Naive thymus-derived CD4-positive, alpha-beta T cell (primary cell): ENCODE data around the gene IRF3. TPM values are rescaled to one million over a fixed set of nuclear protein-coding genes. Genes with fewer than 3 reads are reported as not detected.

ENCODE experiments used
- ATAC-seq: fragments of 150-1000 bp; cut with Tn5 transposase; 2 replicates; pipeline ENCODE4 v1.10.0; 2021; ENCODE audit warnings: mild to moderate bottlenecking, moderate library complexity
- CTCF ChIA-PET: fragments of 350-600 bp; sonication (Branson Sonifier 250); formaldehyde crosslinking; loops from one replicate; lab custom pipeline; 2021; ENCODE audit warnings: antibody characterized with exemption; lab: Charles Lee
- POLR2A ChIA-PET: fragments of 350-600 bp; sonication (Branson Sonifier 250); formaldehyde crosslinking; loops from one replicate; lab custom pipeline; 2021; ENCODE audit warnings: antibody characterized with exemption, inconsistent platforms; lab: Charles Lee
- DNase-seq, 9 donors: peaks; one replicate each; pipeline versions ENCODE4 v3.0.0 to v3.0.0-alpha.2; 2020 to 2022; ENCODE audit warnings: mixed read lengths in 1 of 9
- H3K27ac ChIP-seq: one replicate; pipeline ENCODE4 v1.7.0; 2013; ENCODE audit warnings: mild to moderate bottlenecking, low read depth, low read length, moderate library complexity
- H3K27me3 ChIP-seq, 2 donors: one replicate each; pipeline ENCODE4 v1.7.0; 2013; ENCODE audit warnings: low read length in 2 of 2, mild to moderate bottlenecking in 2 of 2, moderate library complexity in 2 of 2; ENCODE audit not compliant: control insufficient read depth in 2 of 2, insufficient read depth in 2 of 2
- H3K36me3 ChIP-seq, 3 experiments: 1 replicate in 2 of 3; 2 replicates in 1 of 3; pipeline ENCODE4 v1.7.0; 2013; ENCODE audit warnings: low read length in 3 of 3, mild to moderate bottlenecking in 3 of 3, moderate library complexity in 1 of 3; ENCODE audit not compliant: insufficient read depth in 3 of 3, control insufficient read depth in 2 of 3
- H3K4me1 ChIP-seq, 2 donors: one replicate each; pipeline ENCODE4 v1.7.0; 2013; ENCODE audit warnings: low read length in 2 of 2, mild to moderate bottlenecking in 2 of 2, moderate library complexity in 1 of 2; ENCODE audit not compliant: control insufficient read depth in 2 of 2, insufficient read depth in 2 of 2
- H3K4me3 ChIP-seq: 2 replicates; pipeline ENCODE4 v1.7.0; 2013; ENCODE audit warnings: mild to moderate bottlenecking, low read length
- H3K9me3 ChIP-seq, 3 experiments: 1 replicate in 2 of 3; 2 replicates in 1 of 3; pipeline ENCODE4 v1.7.0; 2013; ENCODE audit warnings: low read length in 3 of 3; ENCODE audit not compliant: control insufficient read depth in 2 of 3
- H3K27ac Mint-ChIP-seq, 9 donors: one replicate each; pipeline ENCODE4 v1.8.0; 2020 to 2022; ENCODE audit warnings: mixed read lengths in 9 of 9, mild to moderate bottlenecking in 8 of 9, moderate library complexity in 5 of 9, inconsistent platforms in 2 of 9
- H3K27me3 Mint-ChIP-seq, 5 donors: one replicate each; pipeline ENCODE4 v1.8.0; 2021 to 2022; ENCODE audit warnings: mixed read lengths in 5 of 5, mild to moderate bottlenecking in 1 of 5
- H3K36me3 Mint-ChIP-seq, 5 donors: one replicate each; pipeline ENCODE4 v1.8.0; 2020 to 2022; ENCODE audit warnings: mixed read lengths in 5 of 5, mild to moderate bottlenecking in 3 of 5, inconsistent platforms in 1 of 5
- H3K4me1 Mint-ChIP-seq, 7 donors: one replicate each; pipeline ENCODE4 v1.8.0; 2020 to 2022; ENCODE audit warnings: mixed read lengths in 7 of 7, mild to moderate bottlenecking in 3 of 7, inconsistent platforms in 1 of 7
- H3K4me3 Mint-ChIP-seq, 10 donors: one replicate each; pipeline ENCODE4 v1.8.0; 2020 to 2022; ENCODE audit warnings: mild to moderate bottlenecking in 10 of 10, mixed read lengths in 10 of 10, moderate library complexity in 6 of 10, inconsistent platforms in 2 of 10
- H3K9me3 Mint-ChIP-seq, 11 donors: one replicate each; pipeline ENCODE4 v1.8.0; 2020 to 2022; ENCODE audit warnings: mixed read lengths in 11 of 11, mild to moderate bottlenecking in 4 of 11, inconsistent platforms in 1 of 11, moderate library complexity in 1 of 11
- intact Hi-C, 2 donors: fragments of 100-400 bp; cut with micrococcal nuclease; formaldehyde crosslinking; loops; one replicate each; pipeline ENCODE4 v1.15.1; 2023
- polyA plus RNA-seq, 2 donors: library from polyadenylated mRNA; unstranded; fragments of 300-500 nt; fragmentation: Illumina TruSeq; gene quantifications; one replicate each; pipeline ENCODE4 v1.2.3, GENCODE V29; 2021
- total RNA-seq, 6 experiments: library from RNA in 5 of 6; stranded (reverse) in 5 of 6; gene quantifications; 1 replicate in 5 of 6; 2 replicates in 1 of 6; pipeline ENCODE4 v1.2.3 and lab custom pipeline; 2021 to 2026

The IRF3 gene
- total and polyA plus RNA-seq, 7 experiments from 2014 or later: 55.5 to 346 (median 178) TPM

GRCh38 chr19:49662011-49662410 lies 3.6 kb downstream of the IRF3 start:
- Histone ChIP-seq H3K27ac (peak overlapping the region; percentile 80), H3K27me3 (no peaks in the 10 kb centered on the region), H3K9me3 (no peaks in the 10 kb centered on the region), H3K4me1 (peaks cover 23% of the 10 kb centered on the region in 2 donors), H3K36me3 (peaks cover 0 to 72% (median 28%) of the 10 kb centered on the region in 3 experiments), H3K4me3 (no peak overlapping the region)
- intact Hi-C loops: no loop called here
- peaks cover 0 to 2% (median 0%) of the 10 kb centered on the region in 5 donors for H3K27me3 Mint-ChIP-seq
- H3K27ac Mint-ChIP-seq: peak overlapping the region in 3 of 9 donors; percentile 47 to 96 (median 48)
- no peak for DNase-seq
- peaks cover 0 to 4% (median 0%) of the 10 kb centered on the region in 11 donors for H3K9me3 Mint-ChIP-seq
- peak overlapping the region in 3 of 10 donors; percentile 2 to 55 (median 38) for H3K4me3 Mint-ChIP-seq
- CTCF ChIA-PET: no interaction called here
- H3K4me1 Mint-ChIP-seq: peaks cover 19 to 52% (median 40%) of the 10 kb centered on the region in 7 donors
- peaks cover 0 to 16% (median 4%) of the 10 kb centered on the region in 5 donors for H3K36me3 Mint-ChIP-seq
- no peak for ATAC-seq
- POLR2A ChIA-PET: interaction anchor here (1.0 to 14.1 kb wide), 3 partner anchors 14 to 163 kb away, joined by 5 to 187 read pairs (median 91); partner anchors contain the start of genes PRMT1, RRAS and SCAF1

- CTCF ChIA-PET: interaction anchor here (0.6 to 0.7 kb wide), 2 partner anchors 22 to 216 kb away, joined by 3 read pairs; no protein-coding TSS in a partner anchor
- Histone ChIP-seq H3K4me3 (no peak overlapping the region), H3K36me3 (peaks cover 0 to 87% (median 28%) of the 10 kb centered on the region in 3 experiments), H3K9me3 (no peaks in the 10 kb centered on the region), H3K27me3 (no peaks in the 10 kb centered on the region), H3K4me1 (peaks cover 16 to 20% of the 10 kb centered on the region in 2 donors), H3K27ac (peak overlapping the region; percentile 24)
- ATAC-seq (no peak), DNase-seq (no peak)
- H3K27ac Mint-ChIP-seq: peak overlapping the region in 5 of 9 donors; percentile 4 to 70 (median 59)
- POLR2A ChIA-PET: interaction anchor here (0.6 to 14.1 kb wide), 3 partner anchors 16 to 1247 kb away, joined by 4 to 187 read pairs (median 91); partner anchors contain the start of genes PRMT1, RRAS and SCAF1
- H3K36me3 Mint-ChIP-seq: peaks cover 0 to 16% (median 9%) of the 10 kb centered on the region in 5 donors
- H3K4me1 Mint-ChIP-seq: peaks cover 6 to 37% (median 26%) of the 10 kb centered on the region in 7 donors
- H3K27me3 Mint-ChIP-seq: no peaks in the 10 kb centered on the region
- H3K4me3 Mint-ChIP-seq: no peak overlapping the region
- peaks cover 0 to 4% (median 0%) of the 10 kb centered on the region in 11 donors for H3K9me3 Mint-ChIP-seq
- intact Hi-C loops: no loop called here
Measured at GRCh38 chr19:49660338-49660961, 5.2 kb downstream of the IRF3 start.

- H3K36me3 Mint-ChIP-seq: peaks cover 0 to 19% (median 13%) of the 10 kb centered on the region in 5 donors
- no peaks in the 10 kb centered on the region for H3K27me3 Mint-ChIP-seq
- H3K9me3 ChIP-seq: no peaks in the 10 kb centered on the region
- ATAC-seq (no peak), DNase-seq (no peak)
- no peak overlapping the region for H3K4me3 ChIP-seq
- H3K27ac ChIP-seq: peak overlapping the region; percentile 53
- H3K27ac Mint-ChIP-seq: peak overlapping the region in 5 of 9 donors; percentile 19 to 82 (median 47)
- peaks cover 0 to 32% (median 14%) of the 10 kb centered on the region in 7 donors for H3K4me1 Mint-ChIP-seq
- no peaks in the 10 kb centered on the region for H3K9me3 Mint-ChIP-seq
- H3K4me1 ChIP-seq: peaks cover 15% of the 10 kb centered on the region in 2 donors
- ChIA-PET POLR2A (interaction anchor here (14.1 kb wide), 1 partner anchor 15 kb away, joined by 187 read pairs; the partner anchor contains the start of genes RRAS and SCAF1), CTCF (no interaction called here)
- intact Hi-C loops: no loop called here
- peaks cover 0 to 94% (median 36%) of the 10 kb centered on the region in 3 experiments for H3K36me3 ChIP-seq
- H3K27me3 ChIP-seq: no peaks in the 10 kb centered on the region
- H3K4me3 Mint-ChIP-seq: peak overlapping the region in 1 of 10 donors; percentile 19
Measured at GRCh38 chr19:49658566-49659442, 6.9 kb downstream of the IRF3 start.

GRCh38 chr19:49658139-49658517 lies 7.5 kb downstream of the IRF3 start:
- peaks cover 0 to 22% (median 13%) of the 10 kb centered on the region in 5 donors for H3K36me3 Mint-ChIP-seq
- H3K27ac Mint-ChIP-seq: no peak overlapping the region
- POLR2A ChIA-PET: interaction anchor here (1.5 to 14.1 kb wide), 2 partner anchors 14 to 18 kb away, joined by 3 to 187 read pairs; partner anchors contain the start of genes PRMT1, RRAS and SCAF1

GRCh38 chr19:49657493-49658138 lies 8.0 kb downstream of the IRF3 start:
- Histone ChIP-seq H3K9me3 (no peaks in the 10 kb centered on the region), H3K27me3 (no peaks in the 10 kb centered on the region), H3K27ac (no peak overlapping the region), H3K36me3 (peaks cover 0 to 99% (median 36%) of the 10 kb centered on the region in 3 experiments), H3K4me3 (no peak overlapping the region), H3K4me1 (peaks cover 4% of the 10 kb centered on the region in 2 donors)
- CTCF ChIA-PET: no interaction called here
- H3K9me3 Mint-ChIP-seq: no peaks in the 10 kb centered on the region
- no peak for DNase-seq
- no peak overlapping the region for H3K4me3 Mint-ChIP-seq
- intact Hi-C loops: no loop called here
- peaks cover 0 to 20% (median 4%) of the 10 kb centered on the region in 7 donors for H3K4me1 Mint-ChIP-seq
- POLR2A ChIA-PET: interaction anchor here (0.7 to 14.1 kb wide), 3 partner anchors 13 to 66 kb away, joined by 3 to 187 read pairs (median 3); partner anchors contain the start of genes PRMT1, RRAS and SCAF1
- peak overlapping the region in 2 of 9 donors; percentile 79 to 86 for H3K27ac Mint-ChIP-seq
- ATAC-seq: no peak
- no peaks in the 10 kb centered on the region for H3K27me3 Mint-ChIP-seq
- peaks cover 0 to 20% (median 13%) of the 10 kb centered on the region in 5 donors for H3K36me3 Mint-ChIP-seq

More at GRCh38 chr19:49658139-49658517, 7.5 kb downstream of the IRF3 start:
- Mint-ChIP-seq H3K4me1 (peaks cover 0 to 25% (median 9%) of the 10 kb centered on the region in 7 donors), H3K27me3 (no peaks in the 10 kb centered on the region), H3K9me3 (no peaks in the 10 kb centered on the region), H3K4me3 (no peak overlapping the region)
- H3K4me1 ChIP-seq: peaks cover 9% of the 10 kb centered on the region in 2 donors
- H3K9me3 ChIP-seq: no peaks in the 10 kb centered on the region
- intact Hi-C loops: no loop called here
- no peak overlapping the region for H3K4me3 ChIP-seq
- ATAC-seq: no peak
- no peak for DNase-seq
- peak overlapping the region; percentile 53 for H3K27ac ChIP-seq
- H3K36me3 ChIP-seq: peaks cover 0 to 99% (median 36%) of the 10 kb centered on the region in 3 experiments
- no peaks in the 10 kb centered on the region for H3K27me3 ChIP-seq
- CTCF ChIA-PET: no interaction called here
